AG08396 (cell line): Measurements from ENCODE around the gene JPH3.
A peak's percentile ranks its signal among the peaks of the same experiment; 100 is the strongest.

ENCODE experiments used
- DNase-seq: peaks from one replicate; pipeline ENCODE4 v3.0.0; 2012; ENCODE audit warnings: low spot score, mixed read lengths

Gene JPH3

GRCh38 chr16:87602001-87602775 is at the start of gene JPH3:
JPH3 (plus strand) TSS chr16:87602508; CDS start chr16:87603147, 639 bp downstream.
- no peak for DNase-seq

GRCh38 chr16:87552772-87553573 is 49.3 kb upstream of the JPH3 start:
- no peak for DNase-seq

- no peak for DNase-seq
Observed at GRCh38 chr16:87554754-87555427, 47.4 kb upstream of the JPH3 start.

GRCh38 chr16:87555647-87556046 is 46.7 kb upstream of the JPH3 start:
- no peak for DNase-seq

GRCh38 chr16:87556941-87557459 is 45.3 kb upstream of the JPH3 start:
- peak; percentile 62 for DNase-seq

GRCh38 chr16:87558682-87559081 is 43.6 kb upstream of the JPH3 start:
- DNase-seq, result no peak

- no peak for DNase-seq
Observed at GRCh38 chr16:87559945-87560344, 42.4 kb upstream of the JPH3 start.

GRCh38 chr16:87560428-87561199 is 41.7 kb upstream of the JPH3 start:
- DNase-seq, result peak; percentile 61

GRCh38 chr16:87561200-87562105 is 40.9 kb upstream of the JPH3 start:
- no peak for DNase-seq

GRCh38 chr16:87562201-87562600 is 40.1 kb upstream of the JPH3 start:
- DNase-seq, result no peak

- no peak for DNase-seq
Observed at GRCh38 chr16:87563022-87563421, 39.3 kb upstream of the JPH3 start.

GRCh38 chr16:87563714-87564523 is 38.4 kb upstream of the JPH3 start:
- DNase-seq, result no peak

- DNase-seq, result no peak
Observed at GRCh38 chr16:87564524-87564778, 37.9 kb upstream of the JPH3 start.

GRCh38 chr16:87569601-87570571 is 32.4 kb upstream of the JPH3 start:
- no peak for DNase-seq

- DNase-seq, result no peak
Observed at GRCh38 chr16:87570572-87570937, 31.8 kb upstream of the JPH3 start.

GRCh38 chr16:87570938-87571867 is 31.1 kb upstream of the JPH3 start:
- peak; percentile 89 for DNase-seq

GRCh38 chr16:87571868-87572244 is 30.5 kb upstream of the JPH3 start:
- DNase-seq, result no peak

- DNase-seq, result no peak
Observed at GRCh38 chr16:87572959-87573358, 29.3 kb upstream of the JPH3 start.
